Measurements from ENCODE around the gene ARHGEF12.

DNA sequence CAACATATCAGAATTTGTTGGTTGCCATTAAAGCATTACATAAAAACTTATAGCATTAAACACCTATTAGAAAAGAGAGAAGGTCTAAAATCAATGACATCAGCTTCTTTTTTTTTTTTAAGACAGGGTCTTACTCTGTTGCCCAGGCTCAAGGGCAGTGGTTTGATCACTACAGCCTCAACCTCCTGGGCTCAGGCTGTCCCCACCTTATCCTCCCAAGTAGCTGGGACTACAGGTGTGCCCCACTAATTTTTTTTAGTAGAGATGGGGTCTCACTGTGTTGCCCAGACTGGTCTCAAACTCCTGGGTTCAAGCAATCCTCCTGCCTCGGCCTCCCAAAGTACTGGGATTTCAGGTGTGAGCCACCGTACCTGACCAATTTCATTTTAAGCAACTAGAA, 57.9 kb downstream of the ARHGEF12 start:
- TF ChIP-seq, protein P1, sequence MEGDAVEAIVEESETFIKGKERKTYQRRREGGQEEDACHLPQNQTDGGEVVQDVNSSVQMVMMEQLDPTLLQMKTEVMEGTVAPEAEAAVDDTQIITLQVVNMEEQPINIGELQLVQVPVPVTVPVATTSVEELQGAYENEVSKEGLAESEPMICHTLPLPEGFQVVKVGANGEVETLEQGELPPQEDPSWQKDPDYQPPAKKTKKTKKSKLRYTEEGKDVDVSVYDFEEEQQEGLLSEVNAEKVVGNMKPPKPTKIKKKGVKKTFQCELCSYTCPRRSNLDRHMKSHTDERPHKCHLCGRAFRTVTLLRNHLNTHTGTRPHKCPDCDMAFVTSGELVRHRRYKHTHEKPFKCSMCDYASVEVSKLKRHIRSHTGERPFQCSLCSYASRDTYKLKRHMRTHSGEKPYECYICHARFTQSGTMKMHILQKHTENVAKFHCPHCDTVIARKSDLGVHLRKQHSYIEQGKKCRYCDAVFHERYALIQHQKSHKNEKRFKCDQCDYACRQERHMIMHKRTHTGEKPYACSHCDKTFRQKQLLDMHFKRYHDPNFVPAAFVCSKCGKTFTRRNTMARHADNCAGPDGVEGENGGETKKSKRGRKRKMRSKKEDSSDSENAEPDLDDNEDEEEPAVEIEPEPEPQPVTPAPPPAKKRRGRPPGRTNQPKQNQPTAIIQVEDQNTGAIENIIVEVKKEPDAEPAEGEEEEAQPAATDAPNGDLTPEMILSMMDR (IDR thresholded peaks at IDR 0.05): no peak
- TF ChIP-seq POLR2AphosphoS5 (IDR thresholded peaks at IDR 0.05) (no peak), EP300 (IDR thresholded peaks at IDR 0.05; ENCODE audit: low read depth) (no peak), POLR2A (IDR thresholded peaks at IDR 0.05) (no peak)

Data from transverse colon (tissue), 4 donors.